CD14-positive monocyte (primary cell): ENCODE measurements around the gene CACNA1B. TPM values are rescaled to one million over a fixed set of nuclear protein-coding genes. Genes with fewer than 3 reads are reported as not detected.
"Not testable (repeated sequence)": the region's sequence is repeated elsewhere in the genome, so short reads cannot be mapped to it uniquely, and the experiment has no call there.

ENCODE experiments used
- DNase-seq, 3 donors: peaks; one replicate each; pipeline ENCODE4 v3.0.0-alpha.2; 2011 to 2022
- H2AFZ ChIP-seq: 2 replicates; pipeline ENCODE4 v1.6.0; 2012; ENCODE audit warnings: mild to moderate bottlenecking, low read depth, low read length, inconsistent platforms; ENCODE audit not compliant: insufficient read depth, poor library complexity, severe bottlenecking
- H3K27ac ChIP-seq, 2 donors: 1 replicate in 1 of 2; 2 replicates in 1 of 2; pipeline ENCODE4 v1.5.1; 2012 to 2013; ENCODE audit warnings: low read length in 2 of 2, control low read depth in 1 of 2, inconsistent platforms in 1 of 2, low read depth in 1 of 2, mild to moderate bottlenecking in 1 of 2
- H3K27me3 ChIP-seq, 2 donors: one replicate each; pipeline versions ENCODE4 v1.6.0 to v1.6.1; 2011 to 2013; ENCODE audit warnings: low read length in 2 of 2; ENCODE audit not compliant: control insufficient read depth in 2 of 2, insufficient read depth in 2 of 2
- H3K36me3 ChIP-seq, 2 donors: replicated peaks in 1 of 2; 1 replicate in 1 of 2; 2 replicates in 1 of 2; pipeline versions ENCODE4 v1.5.1 to v1.6.1; 2012 to 2013; ENCODE audit warnings: low read length in 2 of 2, control low read depth in 1 of 2, inconsistent platforms in 1 of 2, mild to moderate bottlenecking in 1 of 2; ENCODE audit not compliant: insufficient read depth in 2 of 2, control insufficient read depth in 1 of 2
- H3K4me1 ChIP-seq, 2 donors: 1 replicate in 1 of 2; 2 replicates in 1 of 2; pipeline versions ENCODE4 v1.5.1 to v1.6.1; 2012 to 2013; ENCODE audit warnings: low read length in 2 of 2, control low read depth in 1 of 2, inconsistent platforms in 1 of 2, mild to moderate bottlenecking in 1 of 2, moderate library complexity in 1 of 2; ENCODE audit not compliant: insufficient read depth in 2 of 2, control insufficient read depth in 1 of 2
- H3K4me2 ChIP-seq: replicated peaks from 2 replicates; pipeline ENCODE3; 2012; ENCODE audit warnings: low read length, moderate library complexity, mild to moderate bottlenecking; ENCODE audit not compliant: poor library complexity, severe bottlenecking; ENCODE audit errors: extremely low read depth
- H3K4me3 ChIP-seq, 3 experiments: fragments of 200-600 bp in 1 of 3; sonication (generic) in 1 of 3; replicated peaks in 1 of 3; 1 replicate in 2 of 3; 2 replicates in 1 of 3; pipeline ENCODE4 v1.5.1; 2011 to 2013; ENCODE audit warnings: low read length in 3 of 3, mild to moderate bottlenecking in 3 of 3, control low read depth in 2 of 3, low read depth in 2 of 3, inconsistent platforms in 1 of 3, moderate library complexity in 1 of 3
- H3K79me2 ChIP-seq: 2 replicates; pipeline ENCODE4 v1.6.0; 2012; ENCODE audit warnings: mild to moderate bottlenecking, control low read depth, inconsistent platforms, low read length, moderate library complexity; ENCODE audit not compliant: insufficient read depth
- H3K9ac ChIP-seq: 2 replicates; pipeline ENCODE4 v1.6.0; 2017; ENCODE audit warnings: low read length, mild to moderate bottlenecking; ENCODE audit not compliant: insufficient read depth, poor library complexity, severe bottlenecking
- H3K9me3 ChIP-seq, 2 donors: replicated peaks in 1 of 2; 1 replicate in 1 of 2; 2 replicates in 1 of 2; pipeline versions ENCODE4 v1.5.1 to v1.6.1; 2012 to 2013; ENCODE audit warnings: low read length in 2 of 2, control low read depth in 1 of 2; ENCODE audit not compliant: control insufficient read depth in 1 of 2, insufficient read depth in 1 of 2
- H4K20me1 ChIP-seq: 2 replicates; pipeline ENCODE4 v1.6.0; 2012; ENCODE audit warnings: mild to moderate bottlenecking, low read length, control low read depth, moderate library complexity; ENCODE audit not compliant: insufficient read depth
- H3K27ac Mint-ChIP-seq, 7 donors: one replicate each; pipeline ENCODE4 v1.8.0; 2020; ENCODE audit warnings: mild to moderate bottlenecking in 7 of 7, mixed read lengths in 7 of 7, moderate library complexity in 6 of 7, inconsistent platforms in 2 of 7
- H3K27me3 Mint-ChIP-seq, 3 donors: one replicate each; pipeline ENCODE4 v1.8.0; 2021 to 2022; ENCODE audit warnings: low read depth in 3 of 3, mild to moderate bottlenecking in 3 of 3, mixed read lengths in 3 of 3, moderate library complexity in 3 of 3, inconsistent platforms in 1 of 3
- H3K36me3 Mint-ChIP-seq, 2 donors: one replicate each; pipeline ENCODE4 v1.8.0; 2020; ENCODE audit warnings: mixed read lengths in 2 of 2, inconsistent platforms in 1 of 2, mild to moderate bottlenecking in 1 of 2
- H3K4me1 Mint-ChIP-seq: one replicate; pipeline ENCODE4 v1.8.0; 2020; ENCODE audit warnings: mild to moderate bottlenecking, mixed read lengths
- H3K4me3 Mint-ChIP-seq, 2 donors: one replicate each; pipeline ENCODE4 v1.8.0; 2020; ENCODE audit warnings: mild to moderate bottlenecking in 2 of 2, mixed read lengths in 2 of 2, moderate library complexity in 1 of 2
- H3K9me3 Mint-ChIP-seq, 7 donors: one replicate each; pipeline ENCODE4 v1.8.0; 2020 to 2022; ENCODE audit warnings: mixed read lengths in 7 of 7, mild to moderate bottlenecking in 6 of 7, moderate library complexity in 6 of 7, inconsistent platforms in 2 of 7
- WGBS: methylation state at CpG from one replicate; pipeline ENCODE4 v1.1.5; 2013; ENCODE audit warnings: missing lambda C conversion rate; ENCODE audit not compliant: insufficient coverage; 5-methylcytosine and 5-hydroxymethylcytosine counted together
- intact Hi-C, 2 donors: fragments of 100-400 bp; cut with micrococcal nuclease; formaldehyde crosslinking; loops; one replicate each; pipeline versions ENCODE4 v1.15.0 to v1.15.1; 2023
- polyA plus RNA-seq, 3 donors: library from polyadenylated mRNA; depleted of rRNA in 1 of 3; unstranded in 2 of 3; stranded (reverse) in 1 of 3; fragments of 300-500 nt in 2 of 3; fragments of >200 nt in 1 of 3; fragmentation: Illumina TruSeq in 2 of 3; gene quantifications; 1 replicate in 2 of 3; 2 replicates in 1 of 3; pipeline ENCODE4 v1.2.3, GENCODE V29; 2012 to 2021
- TF ChIP-seq, protein P1 (sequence below): fragments of 200-600 bp; IDR thresholded peaks from one replicate; pipeline ENCODE4 v1.8.0; 2022; ENCODE audit warnings: antibody characterized with exemption, mild to moderate bottlenecking

Gene CACNA1B
- polyA plus RNA-seq, 3 donors: not detected

DNA sequence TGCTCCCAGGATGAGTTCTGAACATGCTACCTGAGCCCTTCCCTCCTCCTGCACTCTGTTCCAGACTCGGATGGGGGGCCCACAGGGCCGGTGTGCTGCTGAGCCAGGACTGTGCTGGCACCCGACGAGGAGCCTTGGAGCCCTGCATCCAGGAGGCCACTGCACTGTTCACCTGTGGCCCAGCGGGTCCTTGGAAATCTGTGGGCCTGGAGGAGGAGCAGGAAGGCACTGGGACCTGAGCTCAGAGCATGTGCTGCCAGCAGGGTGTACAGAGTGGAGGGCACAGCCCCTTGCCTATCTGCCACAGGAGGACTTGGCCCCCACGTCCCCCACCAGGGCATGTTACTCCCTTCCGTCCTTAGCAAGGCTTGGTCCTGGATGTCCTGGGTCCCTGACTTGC, 265.9 kb downstream of the CACNA1B start:
- H3K9ac ChIP-seq, H4K20me1 ChIP-seq, H3K27ac Mint-ChIP-seq, H3K79me2 ChIP-seq, H3K9me3 ChIP-seq, H3K4me1 ChIP-seq, H3K4me2 ChIP-seq, H3K27ac ChIP-seq, H3K4me1 Mint-ChIP-seq, H3K9me3 Mint-ChIP-seq, H3K27me3 ChIP-seq, H3K4me3 Mint-ChIP-seq, H3K4me3 ChIP-seq, H3K36me3 Mint-ChIP-seq, H2AFZ ChIP-seq, DNase-seq, intact Hi-C loops, H3K36me3 ChIP-seq: not testable (repeated sequence)
- 84% methylated on average over 6 of the region's 7 CpGs for WGBS
- H3K27me3 Mint-ChIP-seq: peaks cover 2 to 19% (median 11%) of the 10 kb centered on the region in 3 donors

DNA sequence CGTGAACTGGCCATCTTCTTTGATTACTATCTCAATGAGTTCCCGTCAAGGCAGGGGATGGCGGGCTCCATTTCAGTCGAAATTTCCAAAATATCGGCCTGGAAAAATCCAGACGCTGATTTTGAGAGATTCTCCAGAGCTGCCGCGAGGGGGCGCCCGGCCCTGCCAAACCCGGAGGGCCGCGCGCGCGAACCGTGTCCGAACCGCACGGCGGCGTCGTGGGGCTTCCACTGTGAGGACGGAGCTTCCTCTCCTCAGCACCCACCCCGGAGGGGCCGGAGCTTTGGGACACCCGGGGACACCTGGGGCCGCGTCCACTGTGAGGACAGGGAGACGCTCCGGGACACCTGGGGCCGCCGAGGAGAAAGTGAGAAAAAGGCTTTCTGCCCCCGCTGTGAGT, 270.0 kb downstream of the CACNA1B start:
- TF ChIP-seq, protein P1, sequence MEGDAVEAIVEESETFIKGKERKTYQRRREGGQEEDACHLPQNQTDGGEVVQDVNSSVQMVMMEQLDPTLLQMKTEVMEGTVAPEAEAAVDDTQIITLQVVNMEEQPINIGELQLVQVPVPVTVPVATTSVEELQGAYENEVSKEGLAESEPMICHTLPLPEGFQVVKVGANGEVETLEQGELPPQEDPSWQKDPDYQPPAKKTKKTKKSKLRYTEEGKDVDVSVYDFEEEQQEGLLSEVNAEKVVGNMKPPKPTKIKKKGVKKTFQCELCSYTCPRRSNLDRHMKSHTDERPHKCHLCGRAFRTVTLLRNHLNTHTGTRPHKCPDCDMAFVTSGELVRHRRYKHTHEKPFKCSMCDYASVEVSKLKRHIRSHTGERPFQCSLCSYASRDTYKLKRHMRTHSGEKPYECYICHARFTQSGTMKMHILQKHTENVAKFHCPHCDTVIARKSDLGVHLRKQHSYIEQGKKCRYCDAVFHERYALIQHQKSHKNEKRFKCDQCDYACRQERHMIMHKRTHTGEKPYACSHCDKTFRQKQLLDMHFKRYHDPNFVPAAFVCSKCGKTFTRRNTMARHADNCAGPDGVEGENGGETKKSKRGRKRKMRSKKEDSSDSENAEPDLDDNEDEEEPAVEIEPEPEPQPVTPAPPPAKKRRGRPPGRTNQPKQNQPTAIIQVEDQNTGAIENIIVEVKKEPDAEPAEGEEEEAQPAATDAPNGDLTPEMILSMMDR: peak; percentile 60
- H3K4me2 ChIP-seq, H3K4me3 ChIP-seq, H2AFZ ChIP-seq, intact Hi-C loops, H3K36me3 Mint-ChIP-seq, H3K9ac ChIP-seq, H3K27ac ChIP-seq, H3K36me3 ChIP-seq, H3K79me2 ChIP-seq, H3K4me1 ChIP-seq, H3K27ac Mint-ChIP-seq, H4K20me1 ChIP-seq, H3K9me3 ChIP-seq, H3K9me3 Mint-ChIP-seq: not testable (repeated sequence)
- DNase-seq: peak in 1 of 3 donors; percentile 7
- peaks cover 0 to 13% of the 10 kb centered on the region in 2 donors for H3K27me3 ChIP-seq
- H3K4me1 Mint-ChIP-seq: peaks cover 13% of the 10 kb centered on the region
- peak overlapping the region in 1 of 2 donors; percentile 71 for H3K4me3 Mint-ChIP-seq
- peaks cover 14 to 43% (median 42%) of the 10 kb centered on the region in 3 donors for H3K27me3 Mint-ChIP-seq
- 25% methylated on average over 2 of the region's 34 CpGs for WGBS
